RWPE2 (cell line): ENCODE data around the gene IL31RA.

ENCODE experiments used
- ATAC-seq: fragments of 200-7000 bp; cut with Tn5 transposase; 3 replicates; pipeline ENCODE4 v1.9.1; 2021; ENCODE audit warnings: low read depth
- DNase-seq: peaks from one replicate; pipeline ENCODE4 v3.0.0-alpha.2; 2020; ENCODE audit warnings: low spot score
- H3K27ac ChIP-seq: fragments of 450-650 bp; 2 replicates; pipeline ENCODE4 v1.5.1; 2017; ENCODE audit warnings: mild to moderate bottlenecking; ENCODE audit not compliant: poor library complexity, severe bottlenecking
- H3K27me3 ChIP-seq: fragments of 250-450 bp; sonication (Bioruptor Pico); 2 replicates; pipeline ENCODE4 v1.5.1; 2021; ENCODE audit warnings: mild to moderate bottlenecking, moderate library complexity; ENCODE audit not compliant: insufficient read depth, poor library complexity, severe bottlenecking
- H3K36me3 ChIP-seq: fragments of 250-450 bp; sonication (Bioruptor Pico); 2 replicates; pipeline ENCODE4 v1.5.1; 2020; ENCODE audit warnings: low read depth, mild to moderate bottlenecking, moderate library complexity
- H3K4me1 ChIP-seq: fragments of 250-450 bp; sonication (Bioruptor Pico); 2 replicates; pipeline ENCODE4 v1.5.1; 2021; ENCODE audit warnings: mild to moderate bottlenecking, moderate library complexity; ENCODE audit not compliant: insufficient read depth, poor library complexity, severe bottlenecking
- H3K4me3 ChIP-seq: fragments of 250-450 bp; sonication (Bioruptor Pico); 2 replicates; pipeline ENCODE4 v1.5.1; 2021; ENCODE audit warnings: mild to moderate bottlenecking, moderate library complexity; ENCODE audit not compliant: severe bottlenecking
- H3K9me3 ChIP-seq: fragments of 250-450 bp; sonication (Bioruptor Pico); 2 replicates; pipeline ENCODE4 v1.5.1; 2021; ENCODE audit warnings: mild to moderate bottlenecking, moderate library complexity; ENCODE audit not compliant: severe bottlenecking
- TF ChIP-seq, protein P1 (sequence below): fragments of 450-650 bp; IDR thresholded peaks from one replicate; pipeline ENCODE4 v1.5.1; 2017; ENCODE audit warnings: mild to moderate bottlenecking, moderate library complexity; ENCODE audit not compliant: poor library complexity, severe bottlenecking

Gene IL31RA

DNA sequence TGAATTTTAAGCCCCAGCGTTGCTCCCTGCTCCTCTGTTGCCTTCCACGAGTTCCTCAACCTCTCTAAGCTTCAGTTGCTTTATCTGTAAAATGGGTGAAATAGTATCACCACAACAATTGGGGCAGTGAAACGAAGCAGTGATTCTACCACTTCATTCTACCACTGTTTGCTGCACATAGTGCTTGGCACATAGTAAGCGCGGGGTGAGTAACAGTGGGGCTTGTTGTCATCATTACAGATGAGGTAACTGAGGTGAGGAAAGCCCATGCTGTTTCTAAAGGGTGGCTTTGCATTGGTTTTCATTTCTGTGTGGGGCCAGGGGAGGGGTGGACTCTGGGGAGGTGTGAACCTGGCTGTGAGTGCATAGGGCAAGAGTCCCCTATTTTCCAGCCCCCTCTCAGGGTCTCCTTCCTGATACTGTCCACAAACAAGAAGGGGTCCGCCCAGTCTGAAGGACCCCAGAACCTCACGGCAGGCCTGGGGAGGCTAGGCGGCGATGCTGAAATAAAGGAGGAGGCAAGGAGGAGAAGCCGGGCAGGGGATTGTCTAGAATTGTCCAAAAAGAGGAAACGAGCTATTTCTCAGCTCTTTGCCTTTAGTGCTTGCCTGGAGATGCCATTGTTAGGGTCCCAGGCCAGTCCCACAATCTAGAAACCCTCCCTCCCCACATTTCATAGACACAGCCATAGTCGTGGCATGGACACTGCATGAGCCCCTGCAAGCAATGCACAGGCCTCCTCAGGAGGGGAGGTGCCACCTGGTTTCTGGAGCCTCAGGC, 78.1 kb downstream of the IL31RA start:
- DNase-seq (no peak), ATAC-seq (no peak)
- Histone ChIP-seq H3K4me1 (no peaks in the 10 kb centered on the region), H3K27me3 (no peaks in the 10 kb centered on the region), H3K27ac (no peak overlapping the region), H3K36me3 (no peaks in the 10 kb centered on the region), H3K9me3 (no peaks in the 10 kb centered on the region), H3K4me3 (no peak overlapping the region)
- TF ChIP-seq, protein P1, sequence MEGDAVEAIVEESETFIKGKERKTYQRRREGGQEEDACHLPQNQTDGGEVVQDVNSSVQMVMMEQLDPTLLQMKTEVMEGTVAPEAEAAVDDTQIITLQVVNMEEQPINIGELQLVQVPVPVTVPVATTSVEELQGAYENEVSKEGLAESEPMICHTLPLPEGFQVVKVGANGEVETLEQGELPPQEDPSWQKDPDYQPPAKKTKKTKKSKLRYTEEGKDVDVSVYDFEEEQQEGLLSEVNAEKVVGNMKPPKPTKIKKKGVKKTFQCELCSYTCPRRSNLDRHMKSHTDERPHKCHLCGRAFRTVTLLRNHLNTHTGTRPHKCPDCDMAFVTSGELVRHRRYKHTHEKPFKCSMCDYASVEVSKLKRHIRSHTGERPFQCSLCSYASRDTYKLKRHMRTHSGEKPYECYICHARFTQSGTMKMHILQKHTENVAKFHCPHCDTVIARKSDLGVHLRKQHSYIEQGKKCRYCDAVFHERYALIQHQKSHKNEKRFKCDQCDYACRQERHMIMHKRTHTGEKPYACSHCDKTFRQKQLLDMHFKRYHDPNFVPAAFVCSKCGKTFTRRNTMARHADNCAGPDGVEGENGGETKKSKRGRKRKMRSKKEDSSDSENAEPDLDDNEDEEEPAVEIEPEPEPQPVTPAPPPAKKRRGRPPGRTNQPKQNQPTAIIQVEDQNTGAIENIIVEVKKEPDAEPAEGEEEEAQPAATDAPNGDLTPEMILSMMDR = no peak

DNA sequence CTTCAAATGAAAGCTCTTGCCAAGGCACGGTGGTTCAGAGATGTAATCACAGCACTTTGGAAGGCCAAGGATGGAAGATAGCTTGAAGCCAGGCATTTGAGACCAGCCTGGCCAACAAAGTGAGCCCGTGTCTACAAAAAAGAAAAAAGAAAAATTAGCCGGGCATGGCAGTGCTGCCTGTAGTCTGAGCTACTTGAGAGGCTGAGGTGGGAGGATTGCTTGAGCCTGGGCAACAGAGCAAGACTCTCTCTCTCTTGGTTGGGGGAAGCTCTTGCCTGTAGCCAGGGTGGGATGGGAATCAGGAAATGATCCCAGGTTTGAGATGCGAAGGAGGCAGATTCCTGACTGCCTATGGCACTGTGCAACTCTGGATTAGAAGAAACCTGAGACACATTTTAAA, 81.5 kb downstream of the IL31RA start:
- Histone ChIP-seq H3K4me3 (no peak overlapping the region), H3K4me1 (no peaks in the 10 kb centered on the region), H3K27me3 (no peaks in the 10 kb centered on the region), H3K36me3 (peaks cover 3% of the 10 kb centered on the region), H3K27ac (no peak overlapping the region), H3K9me3 (no peaks in the 10 kb centered on the region)
- DNase-seq (no peak), ATAC-seq (no peak)
- TF ChIP-seq, protein P1 = no peak

DNA sequence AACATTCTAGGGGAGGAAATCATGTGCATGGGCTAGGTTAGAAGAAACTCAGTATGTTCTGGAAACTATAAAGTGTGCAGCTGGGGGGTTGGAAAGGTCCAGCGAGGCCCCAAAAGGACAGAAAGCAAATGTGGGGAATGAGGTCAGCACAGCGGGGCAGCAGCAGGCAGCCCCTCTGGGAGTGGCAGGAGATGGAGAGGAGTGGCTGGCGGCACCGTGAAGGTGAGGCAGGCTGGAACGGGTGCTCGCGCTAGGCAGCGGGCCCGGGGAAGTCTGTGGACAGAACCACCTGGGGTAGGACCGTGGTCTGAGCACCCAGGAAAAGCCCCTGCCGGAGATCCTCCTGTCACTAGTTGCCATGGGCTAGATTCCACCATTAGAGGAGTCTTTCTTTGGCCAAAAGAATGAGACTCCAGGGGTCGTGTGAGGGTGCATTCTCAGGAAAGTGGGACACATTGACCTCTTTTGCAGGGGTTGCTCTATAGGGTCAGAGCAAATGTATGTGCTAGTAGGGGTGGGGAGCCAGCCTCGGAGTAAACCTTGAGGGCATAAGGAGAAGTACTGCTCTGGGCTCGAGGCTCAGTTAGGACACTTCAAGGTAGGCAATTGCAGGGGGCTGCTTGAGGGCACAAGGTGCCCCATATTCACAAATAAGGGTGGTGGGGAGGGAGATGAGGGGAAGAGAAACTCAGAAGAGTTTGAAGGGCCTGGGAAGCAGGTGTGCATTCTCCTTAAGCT, 82.4 kb downstream of the IL31RA start:
- H3K27me3 ChIP-seq = no peaks in the 10 kb centered on the region
- H3K4me3 ChIP-seq = no peak overlapping the region
- no peak for ATAC-seq
- no peak overlapping the region for H3K27ac ChIP-seq
- H3K36me3 ChIP-seq = peaks cover 10% of the 10 kb centered on the region
- DNase-seq = no peak
- H3K4me1 ChIP-seq = no peaks in the 10 kb centered on the region
- H3K9me3 ChIP-seq = no peaks in the 10 kb centered on the region
- TF ChIP-seq, protein P1 = no peak

DNA sequence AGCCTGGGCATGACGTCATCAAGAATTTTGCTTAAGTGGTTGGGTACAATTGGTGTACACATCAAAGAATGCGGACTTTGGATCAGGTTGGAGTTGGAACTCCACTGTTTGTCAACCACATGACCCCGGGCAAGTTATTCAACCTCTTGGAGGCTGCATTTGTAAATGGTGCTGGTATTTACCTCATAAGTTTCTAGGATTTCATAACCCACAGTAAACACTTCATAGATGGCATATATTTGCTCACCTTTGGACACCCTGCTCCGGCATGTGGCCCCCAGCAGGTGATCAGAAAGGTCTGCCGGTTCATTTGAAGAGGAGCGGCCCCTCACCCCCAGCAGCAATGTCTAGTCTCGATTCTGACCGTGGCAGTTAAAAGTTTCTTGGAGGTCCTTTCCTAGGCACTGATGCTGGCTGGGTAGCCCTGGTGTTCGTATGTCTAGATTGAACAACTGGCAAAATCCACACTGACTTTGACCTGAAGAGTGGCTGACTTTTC, 83.0 kb downstream of the IL31RA start:
- TF ChIP-seq, protein P1 = no peak
- ATAC-seq (0 out of 3 replicates have a peak, but pooled peaks have one; percentile 11), DNase-seq (no peak)
- Histone ChIP-seq H3K36me3 (peaks cover 16% of the 10 kb centered on the region), H3K27ac (no peak overlapping the region), H3K9me3 (no peaks in the 10 kb centered on the region), H3K4me1 (no peaks in the 10 kb centered on the region), H3K27me3 (no peaks in the 10 kb centered on the region), H3K4me3 (no peak overlapping the region)
